ENCODE results near the gene TBC1D30.

Gene TBC1D30

GRCh38 chr12:64912516-64913255 lies 88.2 kb downstream of the TBC1D30 start:
- no peak for ATAC-seq

- no peak for ATAC-seq
These were observed 90.8 kb downstream of the TBC1D30 start for GRCh38 chr12:64915242-64915641.

GRCh38 chr12:64916411-64917261 lies 92.2 kb downstream of the TBC1D30 start:
- ATAC-seq: no peak

- no peak for ATAC-seq
These were observed 93.9 kb downstream of the TBC1D30 start for GRCh38 chr12:64918344-64918743.

GRCh38 chr12:64918801-64919200 lies 94.4 kb downstream of the TBC1D30 start:
- ATAC-seq: no peak

- no peak for ATAC-seq
These were observed 98.4 kb downstream of the TBC1D30 start for GRCh38 chr12:64922853-64923252.

- no peak for ATAC-seq
These were observed 99.1 kb downstream of the TBC1D30 start for GRCh38 chr12:64923536-64923935.
